ENCODE measurements around the gene CLIP1.

CLIP1 gene

GRCh38 chr12:122295877-122296276, 126.6 kb downstream of the CLIP1 start:
- DNase-seq (ENCODE audit: low read depth, low spot score), result no peak
- no peak for TF ChIP-seq CTCF (IDR thresholded peaks at IDR 0.05; ENCODE audit: insufficient read depth, low read length, missing control alignments)
- H3K4me3 ChIP-seq (ENCODE audit: low read depth, low read length), result no peak overlapping the region
- CTCF ChIA-PET, result no interaction called here
- POLR2A ChIA-PET, result no interaction called here

DNA sequence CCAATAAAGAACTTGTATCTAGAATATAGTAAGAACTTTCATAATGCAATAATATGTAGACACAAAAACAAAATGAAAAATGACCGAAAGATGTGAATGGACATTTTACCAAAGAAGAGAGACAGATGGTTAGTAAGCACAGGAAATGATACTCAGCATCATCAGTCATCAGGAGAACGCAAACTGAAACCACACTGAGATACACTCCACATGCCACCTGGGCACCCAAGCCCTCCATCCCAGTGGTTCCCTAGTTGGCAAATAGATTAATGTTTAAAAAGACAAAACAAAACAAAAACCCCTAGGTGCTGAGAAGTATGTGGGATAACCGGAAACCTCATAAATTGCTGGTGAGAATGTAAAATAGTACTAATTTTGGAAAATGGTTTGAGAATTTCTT, 129.4 kb downstream of the CLIP1 start:
- TF ChIP-seq CTCF (IDR thresholded peaks at IDR 0.05; ENCODE audit: insufficient read depth, low read length, missing control alignments), result no peak
- H3K4me3 ChIP-seq (ENCODE audit: low read depth, low read length), result no peak overlapping the region
- ChIA-PET CTCF (interaction anchor here (1.3 kb wide), 1 partner anchor 178 kb away, joined by 4 read pairs; no protein-coding TSS in a partner anchor), POLR2A (no interaction called here)
- no peak for DNase-seq (ENCODE audit: low read depth, low spot score)

DNA sequence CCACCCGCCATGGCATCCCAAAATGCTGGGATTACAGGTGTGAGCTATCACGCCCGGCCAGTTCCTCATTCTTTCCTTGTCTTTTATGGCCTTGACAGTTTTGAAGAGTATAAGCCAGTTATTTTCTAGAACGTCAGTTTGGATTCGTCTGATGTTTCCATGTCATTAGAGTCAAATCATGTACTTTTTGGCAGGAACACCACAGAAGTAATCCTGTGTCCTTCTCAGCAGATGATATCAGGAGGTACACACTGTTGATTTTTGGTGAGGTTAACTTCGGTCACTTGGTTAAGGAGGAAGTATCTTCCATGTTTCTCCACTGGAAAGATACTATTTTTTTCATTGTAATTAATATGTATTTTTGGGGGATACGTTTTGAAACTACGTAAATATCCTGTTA, 131.0 kb downstream of the CLIP1 start:
- POLR2A ChIA-PET, result no interaction called here
- TF ChIP-seq CTCF (IDR thresholded peaks at IDR 0.05; ENCODE audit: insufficient read depth, low read length, missing control alignments), result no peak
- DNase-seq (ENCODE audit: low read depth, low spot score), result no peak
- H3K4me3 ChIP-seq (ENCODE audit: low read depth, low read length), result no peak overlapping the region
- CTCF ChIA-PET, result interaction anchor here (1.7 kb wide), 1 partner anchor 10 kb away, joined by 4 read pairs; no protein-coding TSS in a partner anchor

DNA sequence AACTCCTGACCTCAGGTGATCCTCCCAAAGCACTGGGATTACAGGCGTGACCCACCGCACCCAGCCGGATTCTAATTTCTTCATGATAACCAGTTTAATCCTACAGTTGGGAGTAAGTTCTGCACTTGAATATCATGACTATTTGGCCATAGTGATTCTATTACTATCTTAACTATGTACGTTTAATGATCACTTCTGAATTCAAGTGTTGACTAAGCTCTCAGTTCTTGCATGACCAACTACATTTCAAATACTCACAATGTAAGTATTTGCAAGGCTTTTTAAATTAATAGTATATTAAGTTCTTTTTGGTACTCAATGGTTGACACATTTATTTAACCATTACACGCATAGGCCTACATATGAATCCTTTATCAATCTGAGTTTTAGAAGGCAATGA, 138.8 kb downstream of the CLIP1 start:
- no peak overlapping the region for H3K4me3 ChIP-seq (ENCODE audit: low read depth, low read length)
- POLR2A ChIA-PET, result no interaction called here
- DNase-seq (ENCODE audit: low read depth, low spot score), result no peak
- CTCF ChIA-PET, result interaction anchor here (1.8 kb wide), 1 partner anchor 72 kb away, joined by 5 read pairs; no protein-coding TSS in a partner anchor
- no peak for TF ChIP-seq CTCF (IDR thresholded peaks at IDR 0.05; ENCODE audit: insufficient read depth, low read length, missing control alignments)

DNA sequence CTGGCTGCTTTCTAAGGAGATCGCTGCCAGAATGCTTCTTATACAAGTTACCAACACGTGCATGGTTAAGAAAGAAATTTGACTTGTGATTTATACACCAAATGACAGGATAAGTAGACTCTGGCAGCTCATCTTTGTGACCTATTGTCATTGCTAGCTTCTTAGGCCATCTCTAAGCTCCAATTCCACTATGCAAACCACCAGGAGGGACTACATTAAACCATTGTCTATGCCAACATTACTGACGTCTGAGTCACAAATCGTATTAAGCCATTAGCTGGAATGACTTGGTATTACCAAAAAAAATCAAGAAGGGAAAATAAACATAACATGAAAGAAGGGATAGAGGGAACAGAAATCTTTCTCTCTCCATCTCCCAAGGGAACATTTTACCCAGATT, 140.4 kb downstream of the CLIP1 start:
- DNase-seq (ENCODE audit: low read depth, low spot score), result peak; percentile 72
- ChIA-PET POLR2A (interaction anchor here (1.4 kb wide), 1 partner anchor 15 kb away, joined by 4 read pairs; no protein-coding TSS in a partner anchor), CTCF (interaction anchor here (0.6 to 1.6 kb wide), 3 partner anchors 9 to 849 kb away, joined by 3 to 4 read pairs (median 3); no protein-coding TSS in a partner anchor)
- TF ChIP-seq CTCF (IDR thresholded peaks at IDR 0.05; ENCODE audit: insufficient read depth, low read length, missing control alignments), result no peak
- no peak overlapping the region; the same call in 1 of the 2 replicates for H3K4me3 ChIP-seq (ENCODE audit: low read depth, low read length)

DNA sequence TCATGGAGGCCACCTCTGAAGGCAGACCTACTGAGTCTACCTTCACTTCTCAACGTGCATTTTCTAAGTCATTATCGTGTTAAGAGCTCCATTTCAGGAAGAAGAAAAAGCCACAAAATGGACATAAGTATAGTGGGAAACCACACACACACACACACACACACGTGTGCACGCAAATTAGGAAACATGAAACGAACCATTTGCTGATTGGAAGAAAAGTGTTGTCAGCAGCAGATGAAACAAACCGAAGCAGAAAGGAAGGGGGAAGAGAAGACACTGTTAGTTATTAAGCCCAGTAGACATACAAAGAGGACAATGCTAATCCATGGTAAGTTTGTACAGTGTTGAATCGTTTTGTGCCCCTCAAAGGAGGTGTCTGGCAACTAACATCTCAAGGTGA, 146.2 kb downstream of the CLIP1 start:
- DNase-seq (ENCODE audit: low read depth, low spot score), result no peak
- no peak for TF ChIP-seq CTCF (IDR thresholded peaks at IDR 0.05; ENCODE audit: insufficient read depth, low read length, missing control alignments)
- no peak overlapping the region for H3K4me3 ChIP-seq (ENCODE audit: low read depth, low read length)
- ChIA-PET CTCF (interaction anchor here (1.0 kb wide), 1 partner anchor 80 kb away, joined by 3 read pairs; no protein-coding TSS in a partner anchor), POLR2A (no interaction called here)

All from AG04449 (cell line).